ENCODE results near the gene S100P.

Gene S100P

GRCh38 chr4:6658597-6659075 lies 35.0 kb upstream of the S100P start:
- TF ChIP-seq EGR1 (IDR thresholded peaks at IDR 0.05): no peak
- no peak for TF ChIP-seq EP300 (IDR thresholded peaks at IDR 0.05; ENCODE audit: borderline replicate concordance)
- no peak for TF ChIP-seq FOXM1 (IDR thresholded peaks at IDR 0.05; ENCODE audit: borderline replicate concordance, low read depth)
- no peak for TF ChIP-seq TCF12 (IDR thresholded peaks at IDR 0.05; ENCODE audit: low read depth)
- TF ChIP-seq RAD21 (IDR thresholded peaks at IDR 0.05; ENCODE audit: low read depth): no peak
- TF ChIP-seq CREB1 (IDR thresholded peaks at IDR 0.05; ENCODE audit: low read depth): no peak
- TF ChIP-seq USF1 (IDR thresholded peaks at IDR 0.05): no peak
- TF ChIP-seq TAF1 (IDR thresholded peaks at IDR 0.05; ENCODE audit: low read depth): no peak
- TF ChIP-seq, protein P1, sequence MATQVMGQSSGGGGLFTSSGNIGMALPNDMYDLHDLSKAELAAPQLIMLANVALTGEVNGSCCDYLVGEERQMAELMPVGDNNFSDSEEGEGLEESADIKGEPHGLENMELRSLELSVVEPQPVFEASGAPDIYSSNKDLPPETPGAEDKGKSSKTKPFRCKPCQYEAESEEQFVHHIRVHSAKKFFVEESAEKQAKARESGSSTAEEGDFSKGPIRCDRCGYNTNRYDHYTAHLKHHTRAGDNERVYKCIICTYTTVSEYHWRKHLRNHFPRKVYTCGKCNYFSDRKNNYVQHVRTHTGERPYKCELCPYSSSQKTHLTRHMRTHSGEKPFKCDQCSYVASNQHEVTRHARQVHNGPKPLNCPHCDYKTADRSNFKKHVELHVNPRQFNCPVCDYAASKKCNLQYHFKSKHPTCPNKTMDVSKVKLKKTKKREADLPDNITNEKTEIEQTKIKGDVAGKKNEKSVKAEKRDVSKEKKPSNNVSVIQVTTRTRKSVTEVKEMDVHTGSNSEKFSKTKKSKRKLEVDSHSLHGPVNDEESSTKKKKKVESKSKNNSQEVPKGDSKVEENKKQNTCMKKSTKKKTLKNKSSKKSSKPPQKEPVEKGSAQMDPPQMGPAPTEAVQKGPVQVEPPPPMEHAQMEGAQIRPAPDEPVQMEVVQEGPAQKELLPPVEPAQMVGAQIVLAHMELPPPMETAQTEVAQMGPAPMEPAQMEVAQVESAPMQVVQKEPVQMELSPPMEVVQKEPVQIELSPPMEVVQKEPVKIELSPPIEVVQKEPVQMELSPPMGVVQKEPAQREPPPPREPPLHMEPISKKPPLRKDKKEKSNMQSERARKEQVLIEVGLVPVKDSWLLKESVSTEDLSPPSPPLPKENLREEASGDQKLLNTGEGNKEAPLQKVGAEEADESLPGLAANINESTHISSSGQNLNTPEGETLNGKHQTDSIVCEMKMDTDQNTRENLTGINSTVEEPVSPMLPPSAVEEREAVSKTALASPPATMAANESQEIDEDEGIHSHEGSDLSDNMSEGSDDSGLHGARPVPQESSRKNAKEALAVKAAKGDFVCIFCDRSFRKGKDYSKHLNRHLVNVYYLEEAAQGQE (IDR thresholded peaks at IDR 0.05; ENCODE audit: low read depth): no peak

DNA sequence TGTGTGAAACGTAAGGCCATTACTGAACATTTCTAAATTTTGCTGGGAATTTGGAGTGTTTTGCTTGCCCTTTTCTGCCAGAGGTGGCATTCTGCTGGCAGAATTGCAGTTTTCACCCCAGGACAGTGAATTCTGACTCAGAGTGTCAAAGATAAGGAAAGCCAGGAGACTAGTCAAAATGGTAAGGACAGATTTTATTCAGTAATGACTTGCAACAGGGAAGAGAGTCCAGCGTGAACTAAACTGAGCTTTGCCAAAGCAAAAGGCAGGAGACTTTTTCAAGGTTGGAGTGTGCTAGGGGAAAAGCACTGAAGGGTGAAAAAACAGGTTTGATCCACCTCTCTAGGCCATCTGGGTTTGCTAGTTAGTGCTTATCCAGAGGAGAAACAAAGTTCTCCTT lies 33.8 kb upstream of the S100P start:
- TF ChIP-seq NFIC (IDR thresholded peaks at IDR 0.05): no peak
- no peak for TF ChIP-seq USF1 (IDR thresholded peaks at IDR 0.05)
- TF ChIP-seq TCF12 (IDR thresholded peaks at IDR 0.05; ENCODE audit: low read depth): no peak
- TF ChIP-seq, protein P1 (IDR thresholded peaks at IDR 0.05; ENCODE audit: low read depth): no peak
- TF ChIP-seq YY1 (IDR thresholded peaks at IDR 0.05; ENCODE audit: low read depth): no peak
- TF ChIP-seq TAF1 (IDR thresholded peaks at IDR 0.05; ENCODE audit: low read depth): no peak
- TF ChIP-seq EP300 (IDR thresholded peaks at IDR 0.05; ENCODE audit: borderline replicate concordance): no peak
- TF ChIP-seq FOXM1 (IDR thresholded peaks at IDR 0.05; ENCODE audit: borderline replicate concordance, low read depth): no peak
- no peak for TF ChIP-seq CEBPB (IDR thresholded peaks at IDR 0.05)
- no peak for TF ChIP-seq RAD21 (IDR thresholded peaks at IDR 0.05; ENCODE audit: low read depth)
- TF ChIP-seq TEAD4 (IDR thresholded peaks at IDR 0.05): no peak
- TF ChIP-seq EGR1 (IDR thresholded peaks at IDR 0.05): no peak

DNA sequence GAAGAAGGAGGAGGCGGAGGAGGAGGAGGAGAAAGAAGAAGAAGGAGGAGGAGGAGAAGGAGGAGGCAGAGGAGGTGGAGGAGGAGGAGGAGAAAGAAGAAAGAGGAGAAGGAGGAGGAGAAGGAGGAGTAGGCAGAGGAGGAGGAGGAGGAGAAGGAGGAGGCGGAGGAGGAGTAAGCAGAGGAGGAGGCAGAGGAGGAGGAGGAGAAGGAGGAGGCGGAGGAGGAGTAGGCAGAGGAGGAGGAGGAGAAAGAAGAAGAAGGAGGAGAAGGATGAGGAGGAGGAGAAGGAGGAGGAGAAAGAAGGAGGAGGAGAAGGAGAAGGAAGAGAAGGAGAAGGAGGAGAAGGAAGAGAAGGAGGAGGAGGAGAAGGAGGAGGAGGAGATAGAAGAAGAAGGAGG lies 33.2 kb upstream of the S100P start:
- TF ChIP-seq EGR1 (IDR thresholded peaks at IDR 0.05) (peak; percentile 49; the same call in 1 of the 2 replicates), MAX (IDR thresholded peaks at IDR 0.05) (no peak), ZBTB7A (IDR thresholded peaks at IDR 0.05; ENCODE audit: low read depth) (no peak)

GRCh38 chr4:6662591-6662990 lies 31.1 kb upstream of the S100P start:
- TF ChIP-seq NFIC (IDR thresholded peaks at IDR 0.05): no peak

DNA sequence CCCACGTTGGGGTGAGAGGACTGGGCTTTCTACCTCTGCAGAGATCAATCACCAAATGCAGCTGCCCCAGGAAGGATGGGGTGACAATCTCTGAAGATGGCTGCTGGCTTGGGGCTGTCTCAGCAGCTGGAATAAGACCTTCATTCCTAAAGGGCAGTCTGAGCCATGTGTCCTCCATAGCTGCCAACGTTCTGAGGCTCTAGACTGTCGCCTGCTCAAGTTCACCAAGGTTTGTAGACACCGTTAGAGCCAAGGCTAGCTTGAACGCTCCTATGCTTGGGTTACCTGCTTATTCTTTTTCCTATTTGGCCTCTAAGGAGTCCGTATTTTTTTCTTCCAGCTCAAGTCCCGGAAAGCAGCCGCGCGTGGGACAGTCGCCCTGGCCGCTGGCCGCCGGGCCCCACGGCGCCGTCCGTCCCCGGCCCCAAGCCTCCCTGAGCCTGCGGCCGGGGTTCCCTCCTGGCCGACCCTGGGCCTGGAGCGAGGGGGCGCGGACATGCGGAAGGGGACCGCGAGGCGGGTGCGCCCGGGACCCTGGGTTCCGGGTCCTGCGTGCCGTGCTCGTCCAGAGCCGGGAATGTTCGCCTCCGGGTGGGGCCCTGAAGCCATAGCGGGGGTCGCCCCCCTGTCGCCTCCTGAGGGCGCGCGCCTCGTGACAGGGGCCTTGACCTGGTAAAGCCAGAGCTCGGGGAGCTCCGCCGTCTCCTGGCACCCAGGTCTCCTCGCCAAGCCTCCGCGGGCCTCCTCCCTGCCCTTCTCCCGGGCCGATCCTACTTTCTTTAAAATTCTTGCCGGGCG lies 29.9 kb upstream of the S100P start:
- no peak for TF ChIP-seq MAX (IDR thresholded peaks at IDR 0.05)
- no peak for TF ChIP-seq EGR1 (IDR thresholded peaks at IDR 0.05)
- no peak for TF ChIP-seq TAF1 (IDR thresholded peaks at IDR 0.05; ENCODE audit: low read depth)
- no peak for TF ChIP-seq NFIC (IDR thresholded peaks at IDR 0.05)
- no peak for TF ChIP-seq YY1 (IDR thresholded peaks at IDR 0.05; ENCODE audit: low read depth)
- no peak for TF ChIP-seq TCF12 (IDR thresholded peaks at IDR 0.05; ENCODE audit: low read depth)
- TF ChIP-seq TEAD4 (IDR thresholded peaks at IDR 0.05): no peak

DNA sequence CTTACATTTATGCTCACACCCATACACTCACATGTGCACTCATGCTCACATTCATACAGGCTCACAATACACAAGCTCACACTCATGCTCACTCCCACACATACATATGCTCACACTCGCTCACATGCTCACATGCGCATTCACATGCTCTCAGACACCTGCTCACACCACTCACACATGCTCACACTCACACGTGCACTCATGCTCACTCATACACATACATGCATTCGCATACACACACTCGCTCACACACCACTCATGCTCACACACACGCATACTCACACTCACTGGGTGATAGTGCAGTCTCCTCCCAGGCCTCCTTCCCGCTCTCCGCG lies 28.4 kb upstream of the S100P start:
- no peak for TF ChIP-seq TEAD4 (IDR thresholded peaks at IDR 0.05)
- TF ChIP-seq TAF1 (IDR thresholded peaks at IDR 0.05; ENCODE audit: low read depth): no peak
- no peak for TF ChIP-seq MAX (IDR thresholded peaks at IDR 0.05)
- TF ChIP-seq CEBPB (IDR thresholded peaks at IDR 0.05): no peak
- no peak for TF ChIP-seq NFIC (IDR thresholded peaks at IDR 0.05)
- no peak for TF ChIP-seq USF1 (IDR thresholded peaks at IDR 0.05)
- TF ChIP-seq YY1 (IDR thresholded peaks at IDR 0.05; ENCODE audit: low read depth): no peak
- no peak for TF ChIP-seq FOXM1 (IDR thresholded peaks at IDR 0.05; ENCODE audit: borderline replicate concordance, low read depth)
- no peak for TF ChIP-seq RAD21 (IDR thresholded peaks at IDR 0.05; ENCODE audit: low read depth)
- no peak for TF ChIP-seq EGR1 (IDR thresholded peaks at IDR 0.05)

Measured in Ishikawa (cell line).